Measurements from ENCODE around the gene MARCHF9. TPM values are rescaled to one million over a fixed set of nuclear protein-coding genes. Genes with fewer than 3 reads are reported as not detected.
A peak's percentile ranks its signal among the peaks of the same experiment; 100 is the strongest.
"Not testable (repeated sequence)": the region's sequence is repeated elsewhere in the genome, so short reads cannot be mapped to it uniquely, and the experiment has no call there.

MARCHF9 gene
- polyA plus RNA-seq, 1 donor from 2014 or later = 11.9 TPM

DNA sequence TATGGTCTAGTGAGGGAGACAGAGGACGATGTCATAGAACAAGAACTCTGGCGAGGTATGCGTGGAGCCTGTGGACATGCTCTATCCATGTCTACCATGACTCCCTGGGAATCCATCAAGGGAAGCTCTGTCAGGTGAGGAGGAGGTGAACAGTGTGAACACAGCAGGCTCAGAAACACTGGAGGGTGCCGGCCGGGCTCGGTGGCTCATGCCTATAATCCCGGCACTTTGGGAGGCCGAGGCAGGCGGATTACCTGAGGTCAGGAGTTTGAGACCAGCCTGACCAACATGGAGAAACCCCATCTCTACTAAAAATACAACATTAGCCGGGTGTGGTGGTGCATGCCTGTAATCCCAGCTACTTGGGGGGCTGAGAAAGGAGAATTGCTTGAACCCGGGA is 19.7 kb downstream of the MARCHF9 start:
- peak overlapping the region in 1 of 4 donors; percentile 70 for H3K4me3 Mint-ChIP-seq
- not testable (repeated sequence) for H3K9me3 Mint-ChIP-seq, H3K27me3 Mint-ChIP-seq, H3K36me3 Mint-ChIP-seq, H3K27ac Mint-ChIP-seq
- peaks cover 7 to 15% (median 10%) of the 10 kb centered on the region in 3 donors for H3K4me1 Mint-ChIP-seq

DNA sequence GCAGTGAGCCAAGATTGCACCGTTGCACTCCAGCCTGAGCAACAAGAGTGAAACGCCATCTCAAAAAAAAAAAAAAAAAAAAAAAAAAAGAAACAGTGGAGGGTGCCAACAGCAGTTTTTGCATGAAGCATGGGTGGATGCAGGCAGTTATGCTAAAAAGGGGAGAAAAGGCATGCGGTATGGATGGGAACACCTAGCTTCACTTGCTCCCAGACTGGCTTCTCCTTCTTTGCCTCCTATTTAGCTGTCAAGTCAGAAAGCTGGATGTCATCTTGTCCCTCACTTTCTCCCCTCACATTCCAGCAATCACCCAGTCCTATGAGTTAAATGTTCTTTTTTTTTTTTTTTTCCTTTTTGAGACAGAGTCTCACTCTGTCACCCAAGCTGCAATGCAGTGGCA is 20.1 kb downstream of the MARCHF9 start:
- H3K27ac Mint-ChIP-seq = peak overlapping the region in 1 of 3 donors; percentile 31

GRCh38 chr12:57775563-57776246 is 20.8 kb downstream of the MARCHF9 start:
- Mint-ChIP-seq H3K36me3 (peaks cover 6% of the 10 kb centered on the region), H3K9me3 (no peaks in the 10 kb centered on the region), H3K4me1 (peaks cover 7 to 15% (median 10%) of the 10 kb centered on the region in 3 donors), H3K27me3 (peaks cover 3% of the 10 kb centered on the region), H3K4me3 (peak overlapping the region in 3 of 4 donors; percentile 23 to 67 (median 25)), H3K27ac (peak overlapping the region in 2 of 3 donors; percentile 31 to 54)

More for the DNA sequence above, 20.1 kb downstream of the MARCHF9 start:
- peaks cover 6% of the 10 kb centered on the region for H3K36me3 Mint-ChIP-seq
- H3K4me1 Mint-ChIP-seq = peaks cover 7 to 15% (median 10%) of the 10 kb centered on the region in 3 donors
- H3K4me3 Mint-ChIP-seq = peak overlapping the region in 1 of 4 donors; percentile 67
- no peaks in the 10 kb centered on the region for H3K9me3 Mint-ChIP-seq
- H3K27me3 Mint-ChIP-seq = peaks cover 3% of the 10 kb centered on the region

GRCh38 chr12:57776247-57776587 is 21.3 kb downstream of the MARCHF9 start:
- peaks cover 7 to 13% (median 9%) of the 10 kb centered on the region in 3 donors for H3K4me1 Mint-ChIP-seq
- peak overlapping the region in 1 of 3 donors; percentile 54 for H3K27ac Mint-ChIP-seq

DNA sequence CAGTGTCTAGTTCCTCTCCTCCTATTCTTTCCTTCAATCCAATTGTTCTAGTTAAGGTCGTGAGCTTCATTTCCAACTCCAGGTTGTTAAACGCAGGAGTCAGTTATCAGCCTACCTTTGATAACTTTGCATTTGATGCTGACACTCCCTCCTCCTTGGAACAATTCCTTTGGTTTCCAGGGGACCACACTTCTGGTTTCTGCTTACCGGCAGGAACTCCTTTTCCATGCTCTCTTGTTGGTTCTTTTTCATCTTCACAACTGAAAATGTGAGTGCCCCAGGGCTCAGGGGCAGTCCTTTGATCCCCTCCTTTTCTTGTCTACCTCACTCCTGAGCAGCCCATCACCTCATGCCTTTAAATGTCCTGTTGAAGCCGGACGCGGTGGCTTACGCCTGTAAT is 22.5 kb downstream of the MARCHF9 start:
- no peaks in the 10 kb centered on the region for H3K9me3 Mint-ChIP-seq
- no peak overlapping the region for H3K27ac Mint-ChIP-seq
- H3K27me3 Mint-ChIP-seq = no peaks in the 10 kb centered on the region
- H3K4me1 Mint-ChIP-seq = peaks cover 2 to 11% (median 7%) of the 10 kb centered on the region in 3 donors
- peaks cover 6% of the 10 kb centered on the region for H3K36me3 Mint-ChIP-seq
- peak overlapping the region in 1 of 4 donors; percentile 74 for H3K4me3 Mint-ChIP-seq

More at GRCh38 chr12:57776247-57776587, 21.3 kb downstream of the MARCHF9 start:
- H3K9me3 Mint-ChIP-seq = no peaks in the 10 kb centered on the region
- H3K4me3 Mint-ChIP-seq = peak overlapping the region in 2 of 4 donors; percentile 29 to 67
- H3K36me3 Mint-ChIP-seq = peaks cover 6% of the 10 kb centered on the region
- peaks cover 3% of the 10 kb centered on the region for H3K27me3 Mint-ChIP-seq

GRCh38 chr12:57777911-57778310 is 23.0 kb downstream of the MARCHF9 start:
- Mint-ChIP-seq H3K9me3 (no peaks in the 10 kb centered on the region), H3K27ac (no peak overlapping the region), H3K36me3 (peaks cover 6% of the 10 kb centered on the region), H3K27me3 (no peaks in the 10 kb centered on the region), H3K4me1 (peaks cover 7 to 14% (median 7%) of the 10 kb centered on the region in 3 donors), H3K4me3 (no peak overlapping the region)

- H3K36me3 Mint-ChIP-seq = peaks cover 4% of the 10 kb centered on the region
- peak overlapping the region; percentile 21 to 59 (median 28) for H3K27ac Mint-ChIP-seq
- no peaks in the 10 kb centered on the region for H3K27me3 Mint-ChIP-seq
- no peaks in the 10 kb centered on the region for H3K9me3 Mint-ChIP-seq
- peak overlapping the region in 1 of 4 donors; percentile 9 for H3K4me3 Mint-ChIP-seq
- peaks cover 11 to 20% (median 14%) of the 10 kb centered on the region in 3 donors for H3K4me1 Mint-ChIP-seq
Observed at GRCh38 chr12:57779736-57780135, 24.8 kb downstream of the MARCHF9 start.

DNA sequence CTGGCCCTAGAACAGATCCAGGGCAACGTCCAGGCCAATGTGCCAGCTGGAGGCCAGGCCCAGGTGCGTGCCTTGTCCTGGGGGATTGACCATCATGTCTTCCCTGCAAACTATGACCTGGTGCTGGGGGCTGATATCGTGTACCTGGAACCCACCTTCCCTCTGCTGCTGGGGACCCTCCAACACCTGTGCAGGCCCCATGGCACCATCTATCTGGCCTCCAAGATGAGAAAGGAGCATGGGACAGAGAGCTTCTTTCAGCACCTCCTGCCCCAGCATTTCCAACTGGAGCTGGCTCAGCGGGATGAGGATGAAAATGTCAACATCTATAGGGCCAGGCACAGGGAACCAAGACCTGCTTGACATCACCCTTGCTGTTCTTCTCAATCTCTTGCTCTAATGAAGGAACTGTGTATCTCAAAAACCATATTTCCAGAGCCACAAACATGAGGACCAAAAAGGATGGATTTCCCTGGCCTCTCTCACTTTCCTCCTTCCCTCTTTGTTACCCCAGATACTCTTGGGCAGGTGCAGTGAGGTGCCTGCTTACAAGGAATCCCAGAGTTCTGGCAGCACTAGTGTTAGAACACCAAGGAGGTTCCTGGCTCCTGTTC is 25.5 kb downstream of the MARCHF9 start:
- no peak overlapping the region for H3K4me3 Mint-ChIP-seq
- H3K36me3 Mint-ChIP-seq = peaks cover 4% of the 10 kb centered on the region
- peak overlapping the region in 2 of 3 donors; percentile 21 to 22 for H3K27ac Mint-ChIP-seq
- H3K27me3 Mint-ChIP-seq = no peaks in the 10 kb centered on the region
- H3K9me3 Mint-ChIP-seq = no peaks in the 10 kb centered on the region
- H3K4me1 Mint-ChIP-seq = peaks cover 11 to 20% (median 14%) of the 10 kb centered on the region in 3 donors

DNA sequence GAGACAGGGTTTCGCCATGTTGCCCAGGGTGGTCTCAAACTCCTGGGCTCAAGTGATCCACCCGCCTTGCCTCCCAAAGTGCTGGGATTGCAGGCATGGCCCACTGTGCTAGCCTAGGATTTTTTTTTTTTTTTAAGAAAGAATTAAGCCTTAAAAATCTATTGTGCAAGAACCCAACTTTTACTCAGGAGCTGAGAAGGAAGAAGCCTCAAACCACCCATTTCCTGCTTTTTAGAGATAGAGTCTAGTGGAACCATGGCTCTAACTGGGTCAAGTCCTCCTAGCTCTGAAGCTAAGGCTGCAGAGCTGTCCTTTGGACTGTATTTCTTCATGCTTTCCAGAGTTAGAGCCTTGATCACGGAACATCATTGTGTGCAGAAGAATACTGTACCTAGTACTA is 26.3 kb downstream of the MARCHF9 start:
- Mint-ChIP-seq H3K27me3 (no peaks in the 10 kb centered on the region), H3K4me1 (peaks cover 11 to 20% (median 11%) of the 10 kb centered on the region in 3 donors), H3K9me3 (no peaks in the 10 kb centered on the region), H3K36me3 (peaks cover 2% of the 10 kb centered on the region), H3K4me3 (peak overlapping the region in 2 of 4 donors; percentile 18 to 96), H3K27ac (peak overlapping the region in 1 of 3 donors; percentile 93)

- Mint-ChIP-seq H3K9me3 (no peaks in the 10 kb centered on the region), H3K4me3 (peak overlapping the region in 3 of 4 donors; percentile 10 to 96 (median 59)), H3K27me3 (no peaks in the 10 kb centered on the region), H3K4me1 (peaks cover 11 to 20% (median 11%) of the 10 kb centered on the region in 3 donors), H3K27ac (peak overlapping the region in 2 of 3 donors; percentile 93 to 99), H3K36me3 (peaks cover 3% of the 10 kb centered on the region)
Observed at GRCh38 chr12:57781801-57782200, 26.9 kb downstream of the MARCHF9 start.

- Mint-ChIP-seq H3K27ac (peak overlapping the region; percentile 93 to 99 (median 96)), H3K4me1 (peaks cover 11 to 20% (median 11%) of the 10 kb centered on the region in 3 donors), H3K9me3 (no peaks in the 10 kb centered on the region), H3K4me3 (peak overlapping the region; percentile 96 to 100 (median 100)), H3K36me3 (peaks cover 3% of the 10 kb centered on the region), H3K27me3 (no peaks in the 10 kb centered on the region)
Observed at GRCh38 chr12:57782243-57782607, 27.3 kb downstream of the MARCHF9 start.

GRCh38 chr12:57782608-57783465 is 27.9 kb downstream of the MARCHF9 start, which contains the start of gene TSFM:
Gene TSFM (plus strand): TSS chr12:57782787. CDS start chr12:57782802, 15 bp downstream.
- Mint-ChIP-seq H3K4me3 (peak within 1 kb of the TSS; percentile 96 to 100 (median 100)), H3K9me3 (no peaks in the 10 kb centered on the region), H3K27ac (peak within 1 kb of the TSS; percentile 93 to 99 (median 96)), H3K27me3 (no peaks in the 10 kb centered on the region), H3K4me1 (peaks cover 11 to 20% (median 11%) of the 10 kb centered on the region in 3 donors), H3K36me3 (peaks cover 3% of the 10 kb centered on the region)

DNA sequence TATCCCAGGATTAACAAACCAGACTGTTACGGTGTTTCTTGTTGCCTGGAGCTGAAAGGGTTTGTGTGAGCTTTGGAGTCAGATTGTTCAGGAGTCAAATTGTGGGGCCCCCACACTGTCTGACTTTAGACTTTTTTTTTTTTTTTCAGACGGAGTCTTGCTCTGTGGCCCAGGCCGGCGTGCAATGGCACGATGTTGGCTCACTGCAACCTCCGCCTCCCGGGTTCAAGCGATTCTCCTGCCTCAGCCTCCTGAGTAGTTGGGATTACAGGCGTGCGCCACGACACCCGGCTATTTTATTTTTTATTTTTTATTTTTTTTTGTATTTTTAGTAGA is 28.5 kb downstream of the MARCHF9 start:
- H3K4me3 Mint-ChIP-seq = peak overlapping the region; percentile 96 to 100 (median 100)
- H3K27ac Mint-ChIP-seq = peak overlapping the region in 2 of 3 donors; percentile 93 to 99
- H3K9me3 Mint-ChIP-seq = no peaks in the 10 kb centered on the region
- H3K27me3 Mint-ChIP-seq = no peaks in the 10 kb centered on the region
- H3K36me3 Mint-ChIP-seq = peaks cover 3% of the 10 kb centered on the region
- H3K4me1 Mint-ChIP-seq = peaks cover 11 to 20% (median 11%) of the 10 kb centered on the region in 3 donors

- H3K27ac Mint-ChIP-seq = peak overlapping the region in 1 of 3 donors; percentile 75
- H3K4me1 Mint-ChIP-seq = peaks cover 11 to 20% (median 11%) of the 10 kb centered on the region in 3 donors
- H3K9me3 Mint-ChIP-seq = no peaks in the 10 kb centered on the region
- peak overlapping the region; percentile 58 to 96 (median 73) for H3K4me3 Mint-ChIP-seq
- no peaks in the 10 kb centered on the region for H3K27me3 Mint-ChIP-seq
- peaks cover 3% of the 10 kb centered on the region for H3K36me3 Mint-ChIP-seq
Observed at GRCh38 chr12:57783861-57784260, 29.0 kb downstream of the MARCHF9 start.
